HepG2 (cell line): ENCODE data around the gene DENND5A.

Source experiments
- BRCA1 ChIP-seq: sonication (generic); formaldehyde crosslinking; IDR thresholded peaks from 2 replicates; pipeline ENCODE4 v1.4.0; 2020; ENCODE audit warnings: missing genetic modification reagents
- EZH2 ChIP-seq: conservative IDR thresholded peaks from 2 replicates; pipeline ENCODE4 v1.6.1; 2012; ENCODE audit warnings: mild to moderate bottlenecking, low read depth, low read length, moderate library complexity
- YY1 ChIP-seq: IDR thresholded peaks from 2 replicates; pipeline ENCODE4 v1.6.1; 2011; ENCODE audit warnings: low read length, low read depth, moderate library complexity, mild to moderate bottlenecking; ENCODE audit not compliant: insufficient read depth, insufficient replicate concordance
- TF ChIP-seq, protein P1 (sequence below): sonication (generic); formaldehyde crosslinking; IDR thresholded peaks from 2 replicates; pipeline ENCODE4 v1.5.0; 2020; ENCODE audit warnings: mild to moderate bottlenecking, missing genetic modification reagents, moderate library complexity
- TF ChIP-seq, protein P2 (sequence below): sonication (generic); formaldehyde crosslinking; IDR thresholded peaks from 2 replicates; pipeline ENCODE4 v1.8.0; 2022; ENCODE audit warnings: mild to moderate bottlenecking, missing genetic modification reagents, moderate library complexity
- TF ChIP-seq, protein P3 (sequence below): sonication (generic); formaldehyde crosslinking; IDR thresholded peaks from 2 replicates; pipeline ENCODE4 v1.8.1; 2023; ENCODE audit warnings: missing genetic modification reagents, inconsistent platforms, borderline replicate concordance

- TF ChIP-seq, protein P1, sequence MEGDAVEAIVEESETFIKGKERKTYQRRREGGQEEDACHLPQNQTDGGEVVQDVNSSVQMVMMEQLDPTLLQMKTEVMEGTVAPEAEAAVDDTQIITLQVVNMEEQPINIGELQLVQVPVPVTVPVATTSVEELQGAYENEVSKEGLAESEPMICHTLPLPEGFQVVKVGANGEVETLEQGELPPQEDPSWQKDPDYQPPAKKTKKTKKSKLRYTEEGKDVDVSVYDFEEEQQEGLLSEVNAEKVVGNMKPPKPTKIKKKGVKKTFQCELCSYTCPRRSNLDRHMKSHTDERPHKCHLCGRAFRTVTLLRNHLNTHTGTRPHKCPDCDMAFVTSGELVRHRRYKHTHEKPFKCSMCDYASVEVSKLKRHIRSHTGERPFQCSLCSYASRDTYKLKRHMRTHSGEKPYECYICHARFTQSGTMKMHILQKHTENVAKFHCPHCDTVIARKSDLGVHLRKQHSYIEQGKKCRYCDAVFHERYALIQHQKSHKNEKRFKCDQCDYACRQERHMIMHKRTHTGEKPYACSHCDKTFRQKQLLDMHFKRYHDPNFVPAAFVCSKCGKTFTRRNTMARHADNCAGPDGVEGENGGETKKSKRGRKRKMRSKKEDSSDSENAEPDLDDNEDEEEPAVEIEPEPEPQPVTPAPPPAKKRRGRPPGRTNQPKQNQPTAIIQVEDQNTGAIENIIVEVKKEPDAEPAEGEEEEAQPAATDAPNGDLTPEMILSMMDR (CRISPR knock-in tag) = no peak
- no peak for TF ChIP-seq EZH2
- TF ChIP-seq, protein P2, sequence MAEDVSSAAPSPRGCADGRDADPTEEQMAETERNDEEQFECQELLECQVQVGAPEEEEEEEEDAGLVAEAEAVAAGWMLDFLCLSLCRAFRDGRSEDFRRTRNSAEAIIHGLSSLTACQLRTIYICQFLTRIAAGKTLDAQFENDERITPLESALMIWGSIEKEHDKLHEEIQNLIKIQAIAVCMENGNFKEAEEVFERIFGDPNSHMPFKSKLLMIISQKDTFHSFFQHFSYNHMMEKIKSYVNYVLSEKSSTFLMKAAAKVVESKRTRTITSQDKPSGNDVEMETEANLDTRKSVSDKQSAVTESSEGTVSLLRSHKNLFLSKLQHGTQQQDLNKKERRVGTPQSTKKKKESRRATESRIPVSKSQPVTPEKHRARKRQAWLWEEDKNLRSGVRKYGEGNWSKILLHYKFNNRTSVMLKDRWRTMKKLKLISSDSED (CRISPR knock-in tag) = no peak
- TF ChIP-seq BRCA1 (CRISPR knock-in tag) = no peak
- TF ChIP-seq, protein P3, sequence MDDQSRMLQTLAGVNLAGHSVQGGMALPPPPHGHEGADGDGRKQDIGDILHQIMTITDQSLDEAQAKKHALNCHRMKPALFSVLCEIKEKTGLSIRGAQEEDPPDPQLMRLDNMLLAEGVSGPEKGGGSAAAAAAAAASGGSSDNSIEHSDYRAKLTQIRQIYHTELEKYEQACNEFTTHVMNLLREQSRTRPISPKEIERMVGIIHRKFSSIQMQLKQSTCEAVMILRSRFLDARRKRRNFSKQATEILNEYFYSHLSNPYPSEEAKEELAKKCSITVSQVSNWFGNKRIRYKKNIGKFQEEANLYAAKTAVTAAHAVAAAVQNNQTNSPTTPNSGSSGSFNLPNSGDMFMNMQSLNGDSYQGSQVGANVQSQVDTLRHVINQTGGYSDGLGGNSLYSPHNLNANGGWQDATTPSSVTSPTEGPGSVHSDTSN (CRISPR knock-in tag) = no peak
- TF ChIP-seq YY1 = no peak
Observed at GRCh38 chr11:9222654-9223053, 42.5 kb downstream of the DENND5A start.
